Measurements from ENCODE around the gene CNKSR3.

The CNKSR3 gene

GRCh38 chr6:154377726-154378125, 132.8 kb downstream of the CNKSR3 start:
- DNase-seq, result no peak

DNA sequence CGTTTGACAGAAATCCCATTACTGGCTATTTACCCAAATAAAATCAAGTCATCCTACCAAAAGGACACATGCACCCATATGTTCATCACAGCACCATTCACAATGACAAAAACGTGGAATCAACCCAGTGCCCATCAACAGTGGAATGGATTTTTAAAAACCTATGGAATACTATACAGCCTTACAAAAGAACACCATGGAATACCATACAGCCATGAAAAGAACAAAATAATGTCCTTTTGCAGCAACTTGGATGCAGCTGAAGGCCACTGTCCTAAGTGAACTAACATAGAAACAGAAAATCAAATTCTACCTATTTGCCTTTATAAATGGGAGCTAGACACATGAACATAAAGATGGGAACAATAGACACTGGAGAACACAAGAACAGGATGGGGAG, 136.5 kb downstream of the CNKSR3 start:
- no peak for DNase-seq

DNA sequence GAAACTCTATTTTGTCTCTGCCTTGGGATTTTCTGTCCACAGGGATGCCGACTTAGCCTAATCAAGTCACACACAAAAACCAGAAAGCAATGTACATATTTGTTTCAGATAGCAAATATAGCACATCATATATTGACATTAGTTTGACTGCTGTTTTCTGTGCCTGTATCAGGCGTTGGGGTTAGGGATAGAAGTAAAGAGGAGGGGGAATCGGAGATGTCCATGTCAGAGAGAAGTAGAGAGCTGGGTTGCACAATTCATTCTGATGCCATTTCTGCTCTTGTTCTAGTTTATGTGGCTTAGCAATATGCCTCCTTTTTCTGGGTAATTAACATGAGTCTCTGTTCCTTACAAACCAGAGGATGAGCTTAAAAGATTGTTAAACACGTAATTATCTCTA, 139.2 kb downstream of the CNKSR3 start:
- no peak for DNase-seq

DNA sequence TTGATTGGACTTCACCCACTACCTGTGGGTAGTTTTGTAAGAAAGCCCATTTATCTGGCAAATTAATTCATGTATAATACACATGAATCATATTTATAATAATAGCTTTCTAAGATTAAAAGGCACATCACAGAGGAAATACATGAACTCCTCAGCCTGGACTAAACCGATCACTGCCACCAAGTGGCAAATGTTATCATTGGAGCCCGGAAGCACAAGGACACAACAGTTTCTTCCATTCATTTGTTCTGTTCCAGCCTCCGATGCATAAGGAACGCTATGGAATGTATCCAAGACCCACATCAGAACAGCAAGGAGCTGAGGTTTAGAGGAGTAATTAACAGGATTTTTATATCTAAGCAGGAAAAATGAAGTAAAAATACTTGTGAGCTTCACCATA, 139.9 kb downstream of the CNKSR3 start:
- no peak for DNase-seq

DNA sequence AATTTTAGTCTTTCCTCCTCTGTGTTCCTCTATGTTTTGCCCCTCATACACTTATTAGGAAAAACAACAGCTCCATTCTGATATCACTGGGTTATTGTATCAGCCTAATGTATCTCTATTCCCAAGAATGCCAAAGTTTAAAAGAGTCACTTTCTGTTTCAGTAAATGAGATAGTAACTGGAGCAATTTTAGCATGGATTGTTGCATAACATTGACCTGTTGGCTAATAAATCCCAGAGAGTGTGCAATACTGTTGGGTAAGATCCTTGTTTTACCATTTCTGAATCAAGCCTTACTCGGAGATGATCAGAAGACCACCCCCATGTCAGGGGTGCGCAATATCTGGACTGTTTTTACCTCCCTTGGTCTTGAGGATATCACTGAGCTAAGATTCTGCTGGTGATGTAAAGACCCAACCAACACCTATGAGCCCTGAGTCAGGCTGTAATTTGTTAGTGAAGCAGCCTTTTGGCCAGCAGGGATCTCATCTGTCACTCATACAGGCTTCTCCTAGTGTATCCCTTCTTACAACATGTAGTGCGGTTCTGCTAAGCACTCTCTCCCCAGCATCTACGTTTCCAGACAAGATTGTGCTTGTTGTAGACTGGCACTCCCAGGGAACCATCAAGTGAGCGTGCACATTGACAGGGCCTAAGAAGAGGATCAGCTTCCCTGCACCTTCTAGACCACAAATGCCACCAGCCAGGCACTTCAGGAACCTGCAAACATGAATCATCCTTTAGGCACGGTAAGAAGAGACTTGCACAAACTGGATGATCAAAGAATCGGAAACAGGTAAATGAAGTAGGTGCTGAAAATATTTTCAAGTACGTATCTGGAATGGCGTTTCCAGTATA, 142.4 kb downstream of the CNKSR3 start:
- no peak for DNase-seq

DNA sequence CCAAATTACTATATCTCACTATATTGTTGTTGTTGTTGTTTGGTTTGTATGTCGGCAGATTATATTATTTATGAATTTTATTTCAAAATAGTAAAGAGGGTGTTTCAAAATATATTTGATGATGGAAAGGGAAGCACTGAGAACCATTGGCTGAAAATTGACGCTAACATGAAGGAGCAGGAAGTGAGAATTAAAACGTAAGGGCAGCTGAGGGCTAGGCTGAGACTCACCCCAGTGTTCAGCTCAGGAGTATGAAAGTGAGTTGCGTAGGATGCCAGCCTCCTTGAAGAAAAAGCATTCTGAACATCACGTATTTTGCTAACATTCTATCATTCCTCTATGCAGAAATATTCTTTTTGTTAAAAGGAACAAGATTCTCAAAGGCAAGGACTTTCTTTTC, 143.1 kb downstream of the CNKSR3 start:
- DNase-seq, result no peak

- DNase-seq, result no peak
These were observed 146.7 kb downstream of the CNKSR3 start for GRCh38 chr6:154363821-154364220.

GRCh38 chr6:154361476-154361875, 149.0 kb downstream of the CNKSR3 start:
- no peak for DNase-seq

GRCh38 chr6:154360476-154360875, 150.0 kb downstream of the CNKSR3 start:
- no peak for DNase-seq

DNA sequence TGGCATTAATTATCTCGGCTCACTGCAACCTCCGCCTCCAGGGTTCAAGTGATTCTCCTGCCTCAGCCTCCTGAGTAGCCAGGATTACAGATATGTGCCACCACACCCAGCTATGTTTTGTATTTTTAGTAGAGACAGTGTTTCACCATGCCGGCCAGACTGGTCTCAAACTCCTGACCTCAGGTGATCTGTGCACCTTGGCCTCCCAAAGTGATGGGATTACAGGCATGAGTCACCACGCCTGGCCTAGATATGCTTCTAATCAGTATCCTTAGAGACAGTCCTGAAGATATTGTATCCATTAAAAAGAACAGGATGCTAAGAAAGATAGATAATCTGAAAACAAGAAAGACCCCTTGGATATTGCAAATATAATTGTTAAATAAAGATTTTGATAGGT, 150.8 kb downstream of the CNKSR3 start:
- no peak for DNase-seq

DNA sequence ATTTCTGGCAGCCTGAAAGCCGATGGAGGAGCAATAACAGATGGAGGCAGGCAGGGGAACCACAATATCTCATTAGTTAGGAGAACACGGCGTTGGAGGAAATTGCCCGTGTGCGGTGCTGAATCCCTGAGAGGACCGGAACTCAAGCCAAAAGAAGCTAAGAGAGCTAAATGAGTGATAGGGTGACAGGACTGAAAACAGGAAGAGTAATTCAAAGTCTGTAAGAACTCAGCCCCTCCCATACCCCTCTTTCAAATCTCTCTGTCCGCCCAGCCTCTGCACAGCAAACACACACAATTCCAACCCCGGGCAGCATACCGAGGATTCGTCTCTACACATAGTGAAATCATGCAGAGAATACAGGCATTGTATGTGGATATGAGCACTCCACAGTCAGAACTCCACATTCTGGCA, 151.3 kb downstream of the CNKSR3 start:
- no peak for DNase-seq

DNA sequence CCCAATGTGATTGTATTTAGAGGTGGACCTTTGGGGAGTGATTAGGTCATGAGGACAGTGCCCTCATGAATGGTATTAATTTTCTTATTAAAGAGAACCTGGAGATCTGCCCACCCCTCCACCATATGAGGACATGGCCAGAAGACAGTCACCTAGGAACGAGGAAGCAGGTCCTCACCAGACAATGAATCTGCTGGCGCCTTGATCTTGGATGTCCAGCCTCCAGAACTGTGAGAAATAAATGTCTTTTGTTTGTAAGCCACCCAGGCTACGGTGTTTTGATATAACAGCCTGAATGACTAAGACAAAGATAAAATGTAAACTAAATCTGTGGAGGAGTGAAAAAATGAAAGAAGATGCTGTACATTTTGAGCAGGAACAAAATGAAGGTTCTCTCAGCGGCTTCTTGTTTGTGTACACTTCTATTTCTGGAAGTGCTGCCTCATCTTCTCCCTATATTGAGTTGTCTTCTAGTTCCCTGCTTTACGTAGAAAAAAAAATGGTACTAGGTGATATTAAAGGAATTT, 152.4 kb downstream of the CNKSR3 start:
- no peak for DNase-seq

- no peak for DNase-seq
These were observed 153.8 kb downstream of the CNKSR3 start, which contains the start of gene IPCEF1 for GRCh38 chr6:154356690-154357089. Gene IPCEF1, minus strand, starts transcription at chr6:154356803. Its CDS starts 90,856 bp downstream, at chr6:154265947.

DNA sequence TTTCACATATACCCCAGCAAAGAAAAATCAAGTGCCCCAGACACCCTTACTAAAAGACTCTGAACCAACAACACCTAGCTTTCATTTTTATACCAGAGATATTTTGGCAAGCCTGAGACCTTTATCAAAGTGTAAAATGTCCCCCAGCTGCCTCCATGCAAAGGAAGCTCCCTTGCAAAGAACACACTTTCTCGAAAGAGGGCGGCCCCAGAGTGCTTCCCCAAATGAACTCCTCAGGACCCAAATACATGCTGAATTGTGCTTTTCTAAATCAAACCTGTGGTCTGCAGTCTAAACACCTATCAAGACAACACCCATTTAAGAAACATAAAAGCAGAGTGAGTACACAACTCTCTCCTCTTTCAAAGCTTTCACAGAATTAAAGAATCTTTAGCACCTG, 154.4 kb downstream of the CNKSR3 start:
- no peak for DNase-seq

DNA sequence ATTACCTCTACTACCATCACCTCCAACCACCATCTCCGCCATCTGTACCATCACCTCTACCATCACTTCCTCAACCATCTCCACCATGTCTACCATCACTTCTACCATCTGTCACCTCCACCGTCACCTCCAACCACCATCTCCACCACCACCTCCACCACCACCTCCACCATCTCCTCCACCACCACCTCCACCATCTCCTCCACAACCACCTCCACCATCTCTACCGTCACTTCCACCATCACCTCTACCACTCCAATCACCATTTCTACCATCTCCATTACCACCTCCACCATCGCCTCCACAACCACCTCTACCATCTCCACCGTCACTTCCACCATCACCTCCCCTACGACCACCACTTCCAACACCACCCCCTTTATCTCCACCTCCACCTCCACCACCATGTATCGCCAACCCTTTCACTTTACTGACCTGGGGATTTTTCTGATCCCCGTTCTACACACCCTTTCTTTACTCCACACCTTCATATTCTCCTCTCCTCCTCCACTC, 156.2 kb downstream of the CNKSR3 start:
- DNase-seq, result no peak

- DNase-seq, result no peak
These were observed 156.9 kb downstream of the CNKSR3 start for GRCh38 chr6:154353626-154354025.

GRCh38 chr6:154352898-154353585, 157.4 kb downstream of the CNKSR3 start:
- peak; percentile 16 for DNase-seq

DNA sequence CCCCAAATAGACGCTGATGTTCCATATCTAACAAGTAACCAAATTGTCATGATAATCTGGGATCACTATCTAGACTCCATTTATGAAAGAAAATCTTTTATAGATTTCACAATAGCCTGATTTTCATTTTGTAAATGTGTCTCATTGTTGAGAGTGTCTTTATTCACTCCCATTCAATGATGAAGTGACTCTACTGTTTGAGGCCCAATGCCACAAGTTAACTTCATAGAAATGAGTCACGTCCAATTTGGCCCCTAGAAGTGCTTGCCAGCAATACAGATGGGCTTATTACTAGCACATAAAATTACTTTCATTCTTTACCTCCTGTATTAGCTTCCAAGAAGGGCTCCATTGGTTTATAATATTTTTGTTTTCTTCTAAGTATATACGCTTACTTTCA, 160.2 kb downstream of the CNKSR3 start:
- no peak for DNase-seq

GRCh38 chr6:154347981-154348380, 162.5 kb downstream of the CNKSR3 start:
- no peak for DNase-seq

GRCh38 chr6:154345811-154346210, 164.7 kb downstream of the CNKSR3 start:
- DNase-seq, result no peak

- DNase-seq, result no peak
These were observed 166.8 kb downstream of the CNKSR3 start for GRCh38 chr6:154343473-154344308.

DNA sequence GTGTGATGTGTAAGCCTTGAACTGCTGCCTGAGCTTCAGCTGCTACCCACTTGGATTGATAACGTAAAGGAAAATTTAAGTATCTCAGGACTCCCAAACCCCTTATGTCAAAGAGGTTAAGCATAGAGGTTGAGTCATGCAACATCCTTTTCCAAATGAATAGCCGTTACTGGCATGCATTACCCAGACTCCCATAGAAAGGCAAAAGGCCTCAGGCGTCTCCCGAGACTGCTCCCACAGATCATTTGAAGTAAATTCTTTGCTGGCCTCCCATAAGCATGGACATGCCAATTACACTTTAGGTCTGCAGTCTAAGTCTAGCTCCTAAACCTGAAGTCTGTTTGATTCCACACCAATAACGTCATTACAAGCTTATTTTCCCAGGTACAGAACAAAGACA, 168.6 kb downstream of the CNKSR3 start:
- no peak for DNase-seq

DNA sequence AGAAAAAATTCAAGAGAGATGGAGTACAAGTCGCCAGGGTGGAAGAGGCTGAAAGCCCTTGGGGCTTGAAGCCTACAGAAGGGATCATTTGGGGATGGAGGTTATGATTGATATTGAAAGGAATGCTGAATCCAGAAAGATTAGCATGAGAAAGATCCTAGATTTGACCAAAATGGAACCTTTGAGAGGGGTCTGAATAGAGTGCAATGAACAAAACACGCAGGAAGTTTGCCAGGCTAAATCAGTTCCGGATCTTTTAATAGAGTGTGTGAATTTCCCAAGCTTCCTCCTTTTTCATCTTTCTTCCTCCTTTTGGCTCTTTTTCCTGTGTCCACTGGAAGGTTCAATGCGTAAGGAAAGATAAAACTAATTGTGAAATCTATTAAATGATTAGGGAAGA, 169.1 kb downstream of the CNKSR3 start:
- DNase-seq, result no peak

Data from stimulated activated CD4-positive, alpha-beta T cell treated with anti-CD3 and anti-CD28 coated beads, Interleukin-4, amount 100 ng/mL, for 1 hour (primary cell).